Measurements from ENCODE around the gene GRID2IP.
"Not testable (repeated sequence)": the region's sequence is repeated elsewhere in the genome, so short reads cannot be mapped to it uniquely, and the experiment has no call there.

GRID2IP gene

DNA sequence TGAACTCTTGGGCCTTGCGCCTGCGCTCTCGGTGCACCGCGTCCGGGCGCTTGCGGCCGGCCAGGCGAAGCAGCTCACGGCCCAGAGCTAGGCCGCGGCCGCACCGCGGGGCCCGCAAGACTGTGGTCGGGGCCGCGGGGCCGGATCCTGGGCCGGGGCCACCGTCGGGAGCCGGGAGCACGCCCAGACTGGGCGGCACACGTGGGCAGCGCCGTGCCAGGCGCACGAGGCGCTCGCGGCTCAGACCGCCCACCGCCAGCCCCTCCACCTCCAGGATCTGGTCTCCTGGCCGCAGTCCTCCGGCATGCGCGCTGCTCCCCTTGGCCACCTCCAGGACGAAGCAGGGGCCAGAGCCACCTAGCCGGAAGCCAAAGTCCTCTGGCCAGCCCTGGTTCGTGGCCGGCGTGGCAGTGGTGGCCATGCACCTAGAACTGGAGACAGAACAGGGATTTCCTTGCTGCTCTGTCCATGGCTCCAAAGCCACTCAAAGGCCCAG lies at the start of gene GRID2IP:
Gene GRID2IP (minus strand): TSS at position 446 of the 496 bp plus-strand sequence. CDS start 25 bp downstream, at position 421.
- no peak for DNase-seq

DNA sequence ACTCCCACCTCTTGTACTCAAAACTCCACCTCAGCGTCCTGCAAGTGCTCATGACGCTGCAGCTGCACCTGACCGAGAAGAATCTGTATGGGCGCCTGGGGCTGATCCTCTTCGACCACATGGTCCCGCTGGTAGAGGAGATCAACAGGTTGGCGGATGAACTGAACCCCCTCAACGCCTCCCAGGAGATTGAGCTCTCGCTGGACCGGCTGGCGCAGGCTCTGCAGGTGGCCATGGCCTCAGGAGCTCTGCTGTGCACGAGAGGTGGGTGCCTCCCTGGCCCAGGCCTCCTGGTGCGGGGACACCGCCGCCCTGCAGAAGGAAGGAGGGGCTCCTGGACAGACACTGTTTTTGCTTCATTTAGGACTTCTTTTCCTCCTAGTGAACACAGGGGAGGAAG lies 48.8 kb upstream of the GRID2IP start:
- DNase-seq, result no peak

DNA sequence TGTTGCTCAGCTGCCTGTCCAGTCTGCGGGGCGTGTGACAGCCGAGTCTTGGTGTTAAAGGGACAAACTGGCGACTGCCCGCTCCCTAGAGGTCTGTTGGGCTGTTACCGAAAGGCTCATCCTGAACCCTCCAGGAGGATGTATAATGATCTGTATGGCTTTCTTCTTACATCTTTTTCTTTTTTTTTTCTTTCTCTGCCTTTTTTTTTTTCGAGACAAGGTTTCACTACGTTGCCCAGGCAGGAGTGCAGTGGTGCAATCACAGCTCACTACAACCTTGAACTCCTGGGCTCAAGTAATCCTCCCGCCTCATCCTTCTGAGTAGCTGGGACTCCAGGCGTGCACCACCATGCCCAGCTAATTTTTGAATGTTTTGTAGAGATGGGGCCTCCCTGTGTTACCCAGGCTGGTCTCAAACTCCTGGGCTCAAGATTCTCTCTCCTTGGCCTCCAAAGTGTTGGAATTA lies 39.4 kb upstream of the GRID2IP start:
- DNase-seq, result no peak

DNA sequence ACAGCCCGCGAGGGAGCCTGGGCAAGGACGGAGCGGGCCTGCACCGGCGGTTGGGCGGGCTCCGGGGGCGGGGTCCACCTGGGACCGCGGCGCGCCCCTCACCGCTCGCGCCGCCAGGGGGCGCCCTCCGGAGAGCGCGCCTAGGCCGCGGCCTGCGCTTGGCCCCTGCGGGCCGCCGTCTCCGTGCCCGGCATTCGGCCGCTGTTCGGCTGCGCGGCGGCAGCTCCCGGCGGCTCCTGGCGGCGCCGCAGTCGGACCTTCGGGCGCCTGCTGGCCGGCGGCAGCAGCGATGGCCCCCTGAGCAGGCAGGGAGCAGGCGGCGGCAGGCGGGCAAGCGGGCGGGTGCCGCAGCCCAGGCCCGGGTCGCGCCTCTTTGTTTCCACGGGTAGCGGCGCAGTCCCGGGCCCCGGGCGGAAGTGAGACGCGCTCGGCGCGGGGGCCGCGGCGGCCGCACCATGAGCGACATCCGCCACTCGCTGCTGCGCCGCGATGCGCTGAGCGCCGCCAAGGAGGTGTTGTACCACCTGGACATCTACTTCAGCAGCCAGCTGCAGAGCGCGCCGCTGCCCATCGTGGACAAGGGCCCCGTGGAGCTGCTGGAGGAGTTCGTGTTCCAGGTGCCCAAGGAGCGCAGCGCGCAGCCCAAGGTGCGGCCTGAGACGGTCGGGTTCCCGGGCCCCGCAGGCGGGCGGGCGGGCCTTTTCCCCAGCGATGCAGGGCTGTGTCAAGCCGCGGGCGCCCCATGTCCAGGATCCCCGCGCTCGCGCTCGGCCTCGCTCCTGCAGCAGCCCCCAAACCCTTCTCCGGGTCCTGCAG lies 38.8 kb upstream of the GRID2IP start, which contains the start of gene INTS15:
Gene INTS15 (plus strand): TSS at position 193 of the 816 bp plus-strand sequence. CDS start 263 bp downstream, at position 456.
- peak; percentile 77 for DNase-seq

DNA sequence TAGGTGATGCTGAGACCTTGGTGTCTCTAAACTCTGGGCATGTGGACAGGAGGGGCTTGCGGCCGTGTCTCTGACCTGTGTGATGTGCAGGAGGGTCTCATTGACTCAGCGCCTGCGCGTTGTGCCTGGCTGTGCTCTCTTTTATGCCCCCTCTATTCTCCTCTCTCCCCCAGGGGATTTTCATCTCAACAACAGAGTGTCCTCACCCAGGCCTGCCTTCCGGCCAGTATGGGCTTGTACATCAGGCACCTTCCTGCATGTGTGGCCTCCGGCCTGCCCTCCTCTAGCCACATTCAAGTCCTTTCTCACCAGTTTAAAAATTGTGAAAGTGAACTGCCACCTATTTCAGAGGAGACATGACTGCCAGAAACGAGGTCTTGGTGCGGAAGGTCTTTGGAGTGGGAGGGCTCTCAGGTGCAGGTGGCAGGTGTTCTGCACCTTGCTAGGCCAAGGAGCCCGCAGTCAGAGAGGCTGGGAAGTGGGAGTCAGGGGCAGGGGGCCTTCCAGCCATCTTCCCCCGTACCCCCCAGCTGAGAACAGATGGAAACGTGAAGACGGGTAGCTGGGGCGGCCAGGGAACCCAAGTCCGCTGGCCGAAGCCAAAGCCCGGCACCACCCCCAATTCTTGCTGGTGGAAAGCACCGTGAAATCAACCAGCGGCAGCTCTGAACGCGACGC lies 38.0 kb upstream of the GRID2IP start:
- DNase-seq, result no peak

DNA sequence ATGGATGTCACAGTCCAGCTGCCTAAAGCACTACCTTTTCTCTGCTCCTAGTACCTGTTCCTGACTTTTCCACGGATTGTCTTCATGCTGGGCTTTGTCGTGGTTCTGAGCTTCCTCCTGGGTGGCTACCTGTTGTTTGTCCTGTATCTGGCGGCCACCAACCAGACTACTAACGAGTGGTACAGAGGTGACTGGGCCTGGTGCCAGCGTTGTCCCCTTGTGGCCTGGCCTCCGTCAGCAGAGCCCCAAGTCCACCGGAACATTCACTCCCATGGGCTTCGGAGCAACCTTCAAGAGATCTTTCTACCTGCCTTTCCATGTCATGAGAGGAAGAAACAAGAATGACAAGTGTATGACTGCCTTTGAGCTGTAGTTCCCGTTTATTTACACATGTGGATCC lies 37.3 kb upstream of the GRID2IP start:
- no peak for DNase-seq

DNA sequence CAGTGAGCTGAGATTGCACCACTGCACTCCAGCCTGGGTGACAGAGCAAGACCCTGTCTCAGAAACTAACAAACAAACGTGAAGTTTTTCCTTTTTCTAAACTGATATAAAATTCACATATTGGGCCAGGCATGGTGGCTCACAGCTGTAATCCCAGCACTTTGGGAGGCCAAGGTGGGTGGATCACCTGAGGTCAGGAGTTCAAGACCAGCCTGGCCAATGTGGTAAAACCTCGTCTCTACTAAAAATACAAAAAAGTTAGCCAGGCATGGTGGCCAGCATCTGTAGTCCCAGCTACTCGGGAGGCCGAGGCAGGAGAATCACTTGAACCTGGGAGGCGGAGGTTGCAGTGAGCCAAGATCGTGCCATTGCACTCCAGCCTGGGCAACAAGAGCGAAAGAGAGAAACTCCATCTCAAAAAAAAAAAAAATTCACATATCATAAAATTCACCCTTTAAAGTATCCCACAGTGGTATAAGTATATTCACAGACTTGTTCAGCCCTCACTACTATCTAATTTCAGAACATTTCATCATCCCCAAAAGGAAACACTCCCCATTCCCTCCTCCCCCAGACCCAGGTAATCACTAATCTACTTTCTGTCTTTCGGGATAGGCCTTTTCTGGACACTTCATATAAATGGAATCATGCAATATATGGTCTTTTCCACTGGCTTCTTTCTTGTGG lies 34.6 kb upstream of the GRID2IP start:
- not testable (repeated sequence) for DNase-seq

DNA sequence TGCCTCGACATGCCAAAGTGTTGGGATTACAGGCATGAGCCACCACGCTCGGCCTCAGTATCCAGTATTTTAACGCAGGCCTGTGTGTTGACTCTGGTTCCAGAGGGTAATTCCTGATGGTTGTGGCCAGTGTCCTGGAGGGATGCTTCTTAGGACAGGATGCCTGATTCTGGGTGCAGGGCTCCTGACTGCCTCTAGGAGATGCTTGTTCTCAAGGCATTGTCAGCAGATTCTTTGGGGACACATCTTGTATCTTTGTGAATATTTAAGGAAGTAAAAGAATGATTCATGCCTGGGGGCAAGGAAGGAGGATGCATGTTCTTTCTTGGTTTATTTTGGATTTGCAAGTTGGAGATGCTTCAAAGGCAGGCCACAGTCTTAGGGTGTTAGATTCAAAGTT lies 28.2 kb upstream of the GRID2IP start:
- no peak for DNase-seq

DNA sequence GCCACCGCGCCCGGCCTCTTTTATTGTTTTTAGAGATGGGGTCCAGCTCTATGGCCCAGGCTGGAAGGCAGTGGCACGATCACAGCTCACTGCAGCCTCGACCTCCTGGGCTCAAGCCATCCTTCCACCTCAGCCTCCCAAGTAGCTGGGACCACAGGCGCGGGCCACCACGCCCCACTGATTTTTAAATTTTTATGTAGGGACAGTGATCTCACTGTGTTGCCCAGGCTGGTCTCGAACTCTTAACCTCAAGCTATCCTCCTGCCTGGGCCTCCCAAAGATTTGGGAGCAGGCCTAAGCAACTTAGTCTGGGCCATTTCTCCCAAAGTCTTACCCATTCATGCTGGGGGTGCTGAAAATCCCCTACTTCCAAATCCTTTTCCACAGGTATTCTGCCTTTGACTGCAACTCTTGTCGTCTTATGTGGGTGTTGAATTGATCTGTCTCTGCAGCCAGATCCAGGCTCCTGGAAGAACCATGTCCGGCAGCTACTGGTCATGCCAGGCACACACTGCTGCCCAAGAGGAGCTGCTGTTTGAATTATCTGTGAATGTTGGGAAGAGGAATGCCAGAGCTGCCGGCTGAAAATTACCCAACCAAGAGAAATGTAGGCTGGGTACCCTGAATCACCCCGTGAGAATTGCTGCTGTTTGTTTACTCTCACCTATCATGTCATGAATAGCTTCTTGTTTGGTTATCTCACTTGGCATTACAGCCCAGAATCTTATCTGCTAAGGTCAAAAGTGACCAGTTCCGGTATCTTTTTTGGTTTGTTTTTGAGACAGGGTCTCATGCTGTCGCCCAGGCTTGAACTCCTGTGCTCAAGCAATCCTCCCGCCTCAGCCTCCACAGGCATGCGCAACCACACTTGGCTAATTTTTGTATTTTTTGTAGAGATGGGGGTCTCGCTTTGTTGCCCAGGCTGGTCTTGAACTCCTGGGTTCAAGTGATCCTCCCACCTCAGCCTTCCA lies 27.1 kb upstream of the GRID2IP start:
- DNase-seq, result no peak

DNA sequence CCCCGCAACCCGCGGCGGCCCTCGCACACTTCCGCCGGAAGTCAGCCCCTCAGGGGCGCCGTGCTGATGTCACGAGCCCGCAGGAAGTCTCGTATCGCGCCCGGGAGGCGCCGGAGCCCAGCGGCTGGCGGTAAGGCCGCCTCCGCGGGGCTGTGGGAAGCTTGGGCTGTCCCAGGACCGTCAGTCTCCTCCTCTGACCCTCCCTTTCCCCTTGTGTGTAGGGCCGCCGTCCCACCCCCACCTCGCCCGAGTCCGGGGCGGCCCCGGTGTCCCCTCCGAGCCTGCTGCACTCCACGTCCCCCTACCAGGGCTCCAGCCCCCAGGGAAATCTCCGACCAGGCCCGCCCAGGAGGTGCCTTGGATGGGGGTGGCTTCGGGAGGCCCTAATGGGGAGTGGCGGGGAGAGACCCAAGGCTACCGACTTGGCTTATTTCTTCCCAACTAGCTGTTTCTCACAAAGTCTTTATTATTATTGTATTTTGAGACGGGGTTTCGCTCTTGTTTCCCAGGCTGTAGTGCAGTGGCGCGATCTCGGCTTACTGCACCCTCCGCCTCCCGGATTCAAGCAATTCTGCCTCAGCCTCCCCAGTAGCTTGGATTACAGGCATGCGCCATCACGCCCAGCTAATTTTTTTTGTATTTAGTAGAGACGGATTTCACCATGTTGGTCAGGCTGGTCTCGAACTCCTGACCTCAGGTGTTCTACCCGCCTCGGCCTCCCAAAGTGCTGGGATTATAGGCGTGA lies 26.3 kb upstream of the GRID2IP start, which contains the start of gene ZDHHC4:
Gene ZDHHC4 (plus strand): TSS at position 86 of the 745 bp plus-strand sequence. CDS start 3,108 bp downstream, outside the sequence.
- peak; percentile 89 for DNase-seq

DNA sequence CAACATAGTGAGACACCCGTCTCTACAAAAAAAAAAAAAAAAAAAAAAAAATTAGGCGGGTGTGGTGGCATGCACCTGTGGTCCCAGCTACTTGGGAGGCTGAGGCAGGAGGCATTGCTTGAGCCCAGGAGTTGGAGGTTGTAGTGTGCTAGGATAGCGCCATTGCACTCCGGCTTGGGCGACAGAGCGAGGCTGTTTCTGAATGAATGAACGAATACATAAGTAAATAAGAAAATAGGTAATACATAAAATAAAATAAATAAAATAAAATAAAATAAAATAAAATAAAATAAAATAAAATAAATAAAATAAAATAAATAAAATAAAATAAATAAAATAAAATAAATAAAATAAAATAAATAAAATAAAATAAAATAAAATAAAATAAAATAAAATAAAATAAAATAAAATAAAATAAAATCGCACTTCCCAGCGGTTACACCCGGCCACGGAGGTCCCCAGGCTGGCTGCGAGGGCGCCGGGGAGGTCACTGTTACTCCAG lies 25.7 kb upstream of the GRID2IP start:
- DNase-seq, result not testable (repeated sequence)

DNA sequence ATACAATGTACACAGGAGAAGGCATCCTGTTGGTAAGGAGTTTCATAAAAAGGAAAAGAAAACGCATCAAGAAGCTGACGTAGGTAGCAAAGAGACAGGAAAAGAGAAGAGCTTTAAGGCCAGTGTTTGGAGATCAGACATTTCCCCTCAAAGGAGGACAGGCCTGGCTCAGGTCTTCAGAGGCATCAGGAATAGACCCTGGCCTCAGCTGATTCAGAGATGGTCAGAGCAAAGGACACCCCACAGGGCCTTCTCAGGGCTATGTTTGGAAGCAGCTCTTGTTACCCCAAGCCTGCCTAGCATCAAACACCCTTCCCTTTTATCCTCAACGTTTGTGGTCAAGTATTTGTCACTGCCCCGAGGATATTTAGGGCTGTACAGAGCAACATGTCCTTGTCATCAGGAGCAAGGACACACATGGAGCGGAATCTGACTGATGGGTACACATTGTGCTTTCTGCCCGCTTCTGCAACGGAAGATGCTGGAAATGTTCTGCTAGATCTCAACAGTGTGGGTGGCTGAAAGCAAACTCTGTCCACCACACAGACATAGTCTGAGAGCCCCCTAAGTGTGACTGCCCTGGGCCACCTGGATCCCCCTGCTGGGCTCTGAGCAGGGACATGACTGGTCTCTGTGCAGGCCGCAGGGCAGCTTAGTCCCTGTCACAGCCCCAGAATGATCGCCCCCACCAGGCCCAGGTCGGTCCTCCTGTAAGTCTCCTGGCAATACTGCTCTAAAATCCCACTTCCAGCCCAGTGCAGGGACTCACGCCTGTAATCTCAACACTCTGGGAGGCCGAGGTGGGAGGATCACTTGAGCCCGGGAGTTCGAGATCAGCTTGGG lies 25.0 kb upstream of the GRID2IP start:
- no peak for DNase-seq

DNA sequence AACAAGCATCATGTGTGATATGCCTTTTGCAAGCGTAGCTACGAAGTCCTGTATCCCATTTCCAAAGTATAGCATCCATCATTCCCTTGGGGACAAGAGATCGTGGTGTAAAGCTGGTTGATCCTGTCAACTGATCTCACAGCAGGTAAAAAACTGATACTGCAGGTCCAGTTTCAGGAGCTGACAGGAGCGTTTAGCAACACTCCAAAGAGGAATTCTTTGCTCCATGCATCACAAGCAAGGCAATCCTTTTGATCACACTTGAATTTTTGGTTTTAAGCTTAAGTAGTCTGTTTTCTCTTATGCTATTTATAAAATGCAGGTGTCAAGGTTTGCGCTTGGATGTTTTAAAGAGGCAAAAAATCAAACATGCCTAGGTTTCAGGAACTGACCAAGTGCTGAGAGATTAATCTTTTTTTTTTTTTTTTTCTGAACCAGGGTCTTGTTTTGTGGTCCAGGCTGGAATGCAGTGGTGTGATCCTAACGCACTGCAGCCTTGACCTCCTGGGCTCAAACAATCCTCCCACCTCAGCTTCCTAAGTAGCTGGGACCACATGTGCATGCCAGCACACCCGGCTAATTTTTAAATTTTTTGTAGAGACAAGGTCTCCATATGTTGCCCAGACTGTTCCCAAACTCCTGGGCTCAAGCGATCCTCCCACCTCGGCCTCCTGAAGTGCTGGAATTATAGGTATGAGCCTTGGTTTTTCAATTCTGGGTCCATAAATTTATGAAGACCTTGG lies 24.2 kb upstream of the GRID2IP start:
- DNase-seq, result no peak

DNA sequence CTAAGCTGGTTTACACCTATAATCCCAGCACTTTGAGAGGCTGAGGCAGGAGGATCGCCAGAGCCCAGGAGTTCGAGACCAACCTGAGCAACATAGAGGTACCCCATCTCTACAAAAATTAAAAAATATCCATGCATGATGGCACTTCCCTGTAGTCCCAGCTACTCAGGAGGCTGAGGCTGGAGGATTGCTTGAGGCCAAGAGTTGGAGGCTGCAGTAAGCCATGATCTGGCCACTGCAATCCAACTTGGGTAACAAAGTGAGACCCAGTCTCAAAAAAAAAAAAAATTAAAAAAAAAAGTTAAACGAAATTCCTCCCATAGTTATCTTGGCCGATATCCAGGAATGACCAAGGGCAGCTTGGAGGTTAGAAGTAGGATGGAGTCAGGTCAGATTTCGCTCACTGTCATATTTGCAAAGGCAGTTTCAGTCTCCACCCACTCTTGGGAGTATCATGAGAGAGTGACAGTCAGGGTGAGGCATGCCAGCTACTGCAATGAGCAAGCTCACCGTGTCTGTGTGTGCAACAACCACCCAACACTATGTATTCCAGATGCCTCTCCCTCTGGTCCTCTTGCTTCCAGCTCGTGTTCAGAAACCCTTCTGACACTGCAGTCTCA lies 20.0 kb upstream of the GRID2IP start:
- no peak for DNase-seq

DNA sequence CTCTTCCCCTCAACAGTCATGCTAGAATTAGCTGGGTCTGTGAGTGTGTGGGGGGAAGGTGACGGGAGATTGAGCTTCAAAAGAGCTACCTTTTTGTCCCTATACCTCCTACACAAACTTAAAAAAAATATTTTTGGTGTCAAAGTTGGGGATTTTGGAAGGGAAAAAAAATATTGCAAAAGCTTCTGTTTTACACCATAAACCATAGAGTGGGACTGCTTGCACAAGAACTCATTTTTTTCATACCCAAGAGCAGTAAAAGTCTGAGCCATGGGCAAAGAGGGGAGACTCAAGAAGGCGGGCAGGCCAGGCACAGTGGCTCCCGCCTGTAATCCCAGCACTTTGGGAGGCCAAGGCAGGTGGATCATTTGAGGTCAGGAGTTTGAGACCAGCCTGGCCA lies 16.6 kb upstream of the GRID2IP start:
- no peak for DNase-seq

DNA sequence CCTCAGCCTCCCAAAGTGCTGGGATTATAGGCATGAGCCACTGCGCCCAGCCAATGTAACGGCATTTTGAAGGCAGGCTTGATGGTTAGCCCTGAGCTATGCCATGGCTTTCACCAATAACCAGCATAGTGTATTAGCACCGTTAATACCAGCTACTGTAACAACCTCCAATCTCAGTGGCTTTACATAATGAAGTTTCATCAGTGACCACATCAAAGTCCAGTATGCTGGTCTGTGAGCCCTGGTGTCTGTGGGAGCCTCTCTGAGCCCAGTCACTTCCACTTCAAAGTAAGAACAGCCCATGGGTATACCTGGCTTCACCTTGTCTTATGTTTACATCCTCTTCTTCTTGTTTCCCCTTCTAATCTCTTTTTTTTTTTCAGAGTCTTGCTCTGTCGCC lies 14.4 kb upstream of the GRID2IP start:
- no peak for DNase-seq

DNA sequence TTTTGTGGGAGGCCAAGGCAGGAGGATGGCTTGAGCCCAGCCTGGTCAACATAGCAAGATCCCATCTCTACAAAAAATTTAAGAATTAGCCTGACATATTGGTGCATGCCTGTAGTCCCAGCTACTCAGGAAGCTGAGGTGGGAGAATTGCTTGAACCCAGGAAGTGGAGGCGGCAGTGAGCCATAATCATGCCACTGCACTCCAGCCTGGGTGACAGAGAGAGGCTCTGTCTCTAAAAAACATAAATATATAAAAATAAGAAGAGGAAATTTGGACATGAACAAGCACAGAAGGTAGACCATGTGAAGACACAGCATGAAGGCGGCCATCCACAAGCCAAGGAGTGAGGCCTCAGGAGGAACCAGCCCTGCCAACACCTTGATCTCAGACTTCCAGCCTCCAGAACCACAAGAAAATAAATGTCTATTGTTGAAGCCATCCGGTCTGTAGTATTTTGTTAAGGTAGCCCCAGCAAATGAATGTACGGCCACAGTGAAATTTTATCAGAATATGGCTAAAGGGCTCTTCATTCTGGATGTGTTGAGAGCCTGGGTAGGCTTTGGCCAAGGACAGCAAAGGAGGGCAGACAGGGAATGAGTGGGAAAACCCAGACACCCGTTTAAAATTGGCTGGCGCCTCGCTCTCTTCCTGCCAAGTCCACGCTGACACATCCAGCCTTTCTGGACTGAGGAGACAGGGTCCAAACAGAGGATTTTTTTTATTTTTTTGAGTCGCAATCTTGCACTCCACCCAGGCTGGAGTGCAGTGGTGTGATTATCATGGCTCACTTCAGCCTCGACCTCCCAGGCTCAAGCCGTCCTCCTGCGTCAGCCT lies 12.9 kb upstream of the GRID2IP start:
- DNase-seq, result no peak

DNA sequence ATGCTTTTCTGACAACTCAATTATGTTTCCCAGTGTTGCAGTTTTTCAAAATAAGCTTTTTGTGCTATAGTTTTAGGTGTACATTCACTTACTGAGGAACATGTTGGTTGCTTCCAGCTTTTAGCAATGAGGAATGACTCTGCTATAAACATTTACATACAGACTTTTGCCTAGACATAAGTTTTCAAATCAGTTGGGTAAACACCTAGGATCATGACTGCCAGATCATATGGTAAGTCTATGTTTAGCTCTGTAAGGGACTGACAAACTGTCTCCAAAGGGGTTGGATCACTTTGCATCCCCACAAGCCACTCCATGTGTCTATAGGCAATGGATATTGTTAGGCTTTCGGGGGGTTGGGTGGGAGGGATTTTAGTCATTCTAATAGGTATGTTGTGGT lies 10.8 kb upstream of the GRID2IP start:
- DNase-seq, result no peak
